Endothelial cell of umbilical vein (primary cell): ENCODE measurements around the gene RUNX2. TPM values are rescaled to one million over a fixed set of nuclear protein-coding genes. Genes with fewer than 3 reads are reported as not detected.

Experiments
- BruUV-seq: library from RNA; stranded (reverse); fragments of 400-500 nt; replicated peaks from 2 replicates; lab custom pipeline; 2021; lab: Mats Ljungman, UMichigan
- CTCF ChIA-PET: fragments of 300-600, 350-600 bp; sonication (Branson Sonifier 250); formaldehyde crosslinking; loops from one replicate; lab custom pipeline; 2021; ENCODE audit warnings: antibody characterized with exemption, inconsistent platforms; lab: Charles Lee
- POLR2A ChIA-PET: fragments of 300-600, 350-600 bp; sonication (Branson Sonifier 250); formaldehyde crosslinking; loops from one replicate; lab custom pipeline; 2021; ENCODE audit warnings: antibody characterized with exemption, inconsistent platforms; lab: Charles Lee
- DNase-seq: peaks from one replicate; pipeline ENCODE4 v3.0.0-alpha.2; 2011; ENCODE audit warnings: low read depth, low spot score
- FAIRE-seq: peaks from 2 replicates; lab custom pipeline; 2011; peaks lifted over from hg19 to GRCh38; lab: Jason Lieb, UNC
- H2AFZ ChIP-seq: 2 replicates; pipeline ENCODE4 v1.6.0; 2012; ENCODE audit warnings: low read depth, low read length, control low read depth, inconsistent platforms
- H3K27ac ChIP-seq: 2 replicates; pipeline ENCODE4 v1.5.1; 2011; ENCODE audit warnings: low read depth, mild to moderate bottlenecking, control low read depth, low read length, moderate library complexity; ENCODE audit not compliant: insufficient read depth
- H3K27me3 ChIP-seq, 2 experiments: 2 replicates each; pipeline versions ENCODE4 v1.6.0 to v1.6.1; 2011; ENCODE audit warnings: low read length in 2 of 2, mixed read lengths in 1 of 2; ENCODE audit not compliant: control insufficient read depth in 2 of 2, insufficient read depth in 2 of 2
- H3K36me3 ChIP-seq, 2 experiments: 2 replicates in 1 of 2; 3 replicates in 1 of 2; pipeline ENCODE4 v1.5.1; 2011; ENCODE audit warnings: low read length in 2 of 2, mild to moderate bottlenecking in 1 of 2, moderate library complexity in 1 of 2; ENCODE audit not compliant: control insufficient read depth in 2 of 2, insufficient read depth in 2 of 2; ENCODE audit errors: extremely low read depth in 1 of 2
- H3K4me1 ChIP-seq: 3 replicates; pipeline ENCODE4 v1.5.1; 2011; ENCODE audit warnings: mild to moderate bottlenecking, low read length; ENCODE audit not compliant: control insufficient read depth, insufficient read depth; ENCODE audit errors: extremely low read depth
- H3K4me2 ChIP-seq: 2 replicates; pipeline ENCODE4 v1.6.1; 2011; ENCODE audit warnings: low read length, control low read depth, mixed read lengths; ENCODE audit not compliant: insufficient read depth
- H3K4me3 ChIP-seq, 3 experiments: fragments of 200-600 bp in 1 of 3; sonication (generic), shearing (Covaris generic) in 1 of 3; replicated peaks in 1 of 3; 2 replicates each; pipeline ENCODE4 v1.5.1; 2011 to 2016; ENCODE audit warnings: control low read depth in 3 of 3, low read length in 3 of 3, mild to moderate bottlenecking in 2 of 3, inconsistent platforms in 1 of 3, low read depth in 1 of 3, moderate library complexity in 1 of 3; ENCODE audit not compliant: insufficient read depth in 1 of 3
- H3K79me2 ChIP-seq: 2 replicates; pipeline ENCODE4 v1.6.0; 2012; ENCODE audit warnings: low read length, inconsistent platforms; ENCODE audit not compliant: control insufficient read depth, insufficient read depth
- H3K9ac ChIP-seq: replicated peaks from 2 replicates; pipeline ENCODE3; 2011; ENCODE audit warnings: low read length, control low read depth; ENCODE audit not compliant: insufficient read depth; ENCODE audit errors: extremely low read depth
- H3K9me1 ChIP-seq: replicated peaks from 3 replicates; pipeline ENCODE4 v1.6.0; 2011; ENCODE audit warnings: mild to moderate bottlenecking, low read length; ENCODE audit not compliant: control insufficient read depth, insufficient read depth; ENCODE audit errors: extremely low read depth
- H3K9me3 ChIP-seq: replicated peaks from 2 replicates; pipeline ENCODE4 v1.5.1; 2012; ENCODE audit warnings: low read length, inconsistent platforms; ENCODE audit not compliant: control insufficient read depth, insufficient read depth
- H4K20me1 ChIP-seq: replicated peaks from 2 replicates; pipeline ENCODE3; 2011; ENCODE audit warnings: mild to moderate bottlenecking, low read length; ENCODE audit not compliant: control insufficient read depth, insufficient read depth; ENCODE audit errors: extremely low read depth
- FOS ChIP-seq: IDR thresholded peaks from 2 replicates; pipeline ENCODE4 v1.6.1; 2011; ENCODE audit warnings: mild to moderate bottlenecking, low read length, moderate library complexity, borderline replicate concordance; ENCODE audit not compliant: insufficient read depth
- JUN ChIP-seq: IDR thresholded peaks from 2 replicates; pipeline ENCODE4 v1.6.1; 2011; ENCODE audit warnings: borderline replicate concordance, low read depth; ENCODE audit not compliant: insufficient read length, insufficient read depth
- POLR2A ChIP-seq: IDR thresholded peaks from 2 replicates; pipeline ENCODE4 v1.6.1; 2012; ENCODE audit warnings: low read depth, mild to moderate bottlenecking, control low read depth, low read length
- POLR2AphosphoS5 ChIP-seq: IDR thresholded peaks from 2 replicates; pipeline ENCODE4 v1.6.1; 2012; ENCODE audit warnings: low read depth, mild to moderate bottlenecking, control low read depth, low read length, moderate library complexity; ENCODE audit not compliant: insufficient read depth
- dilution Hi-C: fragments of 300-500 bp; cut with MboI; formaldehyde crosslinking; loops from one replicate; pipeline ENCODE4 v1.15.0; 2019; ENCODE audit warnings: low sequenced_read_pairs; ENCODE audit not compliant: extremely low pct_ligation_motif_present
- intact Hi-C: fragments of 100-400 bp; cut with micrococcal nuclease; formaldehyde crosslinking; loops from one replicate; pipeline ENCODE4 v1.10.0; 2022
- polyA plus RNA-seq, 4 experiments: library from polyadenylated mRNA; depleted of rRNA in 3 of 4; stranded (reverse) in 3 of 4; unstranded in 1 of 4; fragments of >200 nt; gene quantifications; 2 replicates each; pipeline versions ENCODE4 v1.2.1 to v1.2.3, GENCODE V29; 2011 to 2012; ENCODE audit warnings: missing spikeins in 1 of 4
- total RNA-seq: library from RNA; stranded (reverse); gene quantifications from 2 replicates; pipeline ENCODE4 v1.2.3, GENCODE V29; 2021
- TF ChIP-seq, protein P1 (sequence below): IDR thresholded peaks from 2 replicates; pipeline ENCODE4 v1.6.1; 2011; ENCODE audit not compliant: insufficient read depth, insufficient read length
- TF ChIP-seq, protein P2 (sequence below), 2 donors: IDR thresholded peaks; 1 replicate in 1 of 2; 2 replicates in 1 of 2; pipeline ENCODE4 v1.5.1; 2011; ENCODE audit warnings: low read length in 2 of 2, mild to moderate bottlenecking in 2 of 2, moderate library complexity in 2 of 2, control low read depth in 1 of 2, inconsistent platforms in 1 of 2, low read depth in 1 of 2; ENCODE audit not compliant: insufficient read depth in 1 of 2; ENCODE audit errors: extremely low read depth in 1 of 2

RUNX2 gene
- total and polyA plus RNA-seq, 2 donors (not counting 3 experiments of a cell fraction or from before 2014, with no cell fraction given), result 0.06 TPM; not detected in 1

DNA sequence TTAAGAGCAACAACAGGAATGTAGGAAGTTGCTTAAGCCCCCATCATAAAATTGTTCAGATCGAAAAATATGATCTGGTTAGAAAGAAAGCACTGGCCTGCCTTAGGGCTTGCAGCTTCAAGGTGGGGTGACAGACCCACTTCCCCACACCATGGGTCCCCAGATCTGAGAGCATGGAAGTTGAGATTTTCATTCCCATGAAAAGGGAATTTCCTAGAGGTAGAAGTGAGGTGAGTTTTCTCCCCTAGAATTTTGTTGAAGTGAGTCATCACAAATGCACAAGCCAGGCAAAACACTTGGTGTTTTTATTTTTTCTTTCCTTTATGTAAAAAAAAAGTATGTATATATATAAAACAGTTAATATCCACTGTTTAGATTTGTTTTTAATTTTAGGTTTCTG, 263.2 kb downstream of the RUNX2 start:
- ChIA-PET CTCF (interaction anchor here (0.8 kb wide), 1 partner anchor 1116 kb away, joined by 5 read pairs; no protein-coding TSS in a partner anchor), POLR2A (no interaction called here)
- peak; percentile 23 for TF ChIP-seq FOS
- TF ChIP-seq, protein P1, sequence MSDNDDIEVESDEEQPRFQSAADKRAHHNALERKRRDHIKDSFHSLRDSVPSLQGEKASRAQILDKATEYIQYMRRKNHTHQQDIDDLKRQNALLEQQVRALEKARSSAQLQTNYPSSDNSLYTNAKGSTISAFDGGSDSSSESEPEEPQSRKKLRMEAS, result no peak
- TF ChIP-seq JUN, result no peak
- TF ChIP-seq, protein P2, sequence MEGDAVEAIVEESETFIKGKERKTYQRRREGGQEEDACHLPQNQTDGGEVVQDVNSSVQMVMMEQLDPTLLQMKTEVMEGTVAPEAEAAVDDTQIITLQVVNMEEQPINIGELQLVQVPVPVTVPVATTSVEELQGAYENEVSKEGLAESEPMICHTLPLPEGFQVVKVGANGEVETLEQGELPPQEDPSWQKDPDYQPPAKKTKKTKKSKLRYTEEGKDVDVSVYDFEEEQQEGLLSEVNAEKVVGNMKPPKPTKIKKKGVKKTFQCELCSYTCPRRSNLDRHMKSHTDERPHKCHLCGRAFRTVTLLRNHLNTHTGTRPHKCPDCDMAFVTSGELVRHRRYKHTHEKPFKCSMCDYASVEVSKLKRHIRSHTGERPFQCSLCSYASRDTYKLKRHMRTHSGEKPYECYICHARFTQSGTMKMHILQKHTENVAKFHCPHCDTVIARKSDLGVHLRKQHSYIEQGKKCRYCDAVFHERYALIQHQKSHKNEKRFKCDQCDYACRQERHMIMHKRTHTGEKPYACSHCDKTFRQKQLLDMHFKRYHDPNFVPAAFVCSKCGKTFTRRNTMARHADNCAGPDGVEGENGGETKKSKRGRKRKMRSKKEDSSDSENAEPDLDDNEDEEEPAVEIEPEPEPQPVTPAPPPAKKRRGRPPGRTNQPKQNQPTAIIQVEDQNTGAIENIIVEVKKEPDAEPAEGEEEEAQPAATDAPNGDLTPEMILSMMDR (IDR thresholded peaks at IDR 0.05; ENCODE audit: extremely low read depth in 1 of 2, insufficient read depth in 1 of 2, low read depth in 1 of 2, low read length in 2 of 2), result no peak
- Histone ChIP-seq H2AFZ (no peak overlapping the region), H4K20me1 (no peaks in the 10 kb centered on the region), H3K27me3 (peaks cover 0 to 3% of the 10 kb centered on the region in 2 experiments), H3K36me3 (no peaks in the 10 kb centered on the region), H3K4me2 (no peak overlapping the region), H3K27ac (no peak overlapping the region), H3K4me3 (no peak overlapping the region), H3K9me3 (no peaks in the 10 kb centered on the region), H3K79me2 (no peaks in the 10 kb centered on the region), H3K4me1 (peaks cover 8% of the 10 kb centered on the region), H3K9me1 (no peaks in the 10 kb centered on the region), H3K9ac (no peak overlapping the region)
- no peak for FAIRE-seq
- no peak for DNase-seq
- intact Hi-C loops (no loop called here), dilution Hi-C loops (no loop called here)
- no TSS peak for BruUV-seq

DNA sequence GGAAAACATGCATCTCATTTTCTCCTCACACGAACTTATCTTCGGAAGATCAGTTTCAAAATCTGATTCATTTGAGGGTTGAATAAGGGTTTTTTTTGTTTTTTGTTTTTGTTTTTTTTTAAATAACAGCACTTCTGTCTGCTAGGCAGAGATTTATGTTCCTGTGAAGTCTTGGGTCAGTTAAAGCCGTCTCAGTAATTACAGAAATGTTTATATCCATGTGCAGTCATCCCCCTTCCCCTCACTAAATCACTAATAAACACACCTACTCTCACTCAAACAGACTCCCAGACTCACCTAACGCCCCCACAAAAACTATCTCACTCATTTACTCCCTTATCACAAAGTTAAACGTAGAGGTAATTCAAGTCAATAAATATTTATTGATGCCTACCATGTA, 263.8 kb downstream of the RUNX2 start:
- Histone ChIP-seq H2AFZ (no peak overlapping the region), H3K4me1 (peaks cover 8% of the 10 kb centered on the region), H3K9me1 (no peaks in the 10 kb centered on the region), H3K4me2 (no peak overlapping the region), H3K9me3 (no peaks in the 10 kb centered on the region), H3K4me3 (no peak overlapping the region), H3K27me3 (peaks cover 4 to 7% of the 10 kb centered on the region in 2 experiments), H3K27ac (no peak overlapping the region), H3K36me3 (no peaks in the 10 kb centered on the region), H4K20me1 (no peaks in the 10 kb centered on the region), H3K9ac (no peak overlapping the region), H3K79me2 (no peaks in the 10 kb centered on the region)
- FAIRE-seq (no peak), DNase-seq (no peak)
- CTCF ChIA-PET, result no interaction called here
- dilution Hi-C loops (no loop called here), intact Hi-C loops (no loop called here)
- BruUV-seq, result no TSS peak
- TF ChIP-seq FOS, result no peak
- TF ChIP-seq POLR2AphosphoS5, result no peak
- TF ChIP-seq POLR2A, result no peak
- no peak for TF ChIP-seq JUN
- POLR2A ChIA-PET, result no interaction called here
